Testis (tissue), 3 donors: ENCODE measurements around the gene PRR5. TPM values are rescaled to one million over a fixed set of nuclear protein-coding genes. Genes with fewer than 3 reads are reported as not detected.

ENCODE experiments used
- DNase-seq: peaks from one replicate; pipeline ENCODE4 v3.0.0-alpha.2; 2019
- H3K27ac ChIP-seq, 2 donors: fragments of 200-600 bp; sonication (generic); one replicate each; pipeline ENCODE4 v1.5.1; 2019
- H3K27me3 ChIP-seq: fragments of 200-600 bp; sonication (generic); one replicate; pipeline ENCODE4 v1.5.1; 2019
- H3K36me3 ChIP-seq: fragments of 200-600 bp; sonication (generic); one replicate; pipeline ENCODE4 v1.5.1; 2017; ENCODE audit warnings: low read depth; ENCODE audit errors: missing control alignments
- H3K4me1 ChIP-seq: fragments of 200-600 bp; sonication (generic); one replicate; pipeline ENCODE4 v1.5.1; 2019
- H3K4me3 ChIP-seq, 2 donors: fragments of 200-600 bp; sonication (generic); one replicate each; pipeline ENCODE4 v1.5.1; 2017 to 2019
- H3K9me3 ChIP-seq: fragments of 200-600 bp; sonication (generic); one replicate; pipeline ENCODE4 v1.5.1; 2017
- POLR2A ChIP-seq: fragments of 450-650 bp; IDR thresholded peaks from one replicate; pipeline ENCODE4 v1.6.1; 2017; ENCODE audit warnings: antibody characterized with exemption, mild to moderate bottlenecking, moderate library complexity
- WGBS, 2 donors: methylation state at CpG; one replicate each; pipeline ENCODE4 v1.1.5; 2018; 5-methylcytosine and 5-hydroxymethylcytosine counted together
- intact Hi-C: fragments of 100-400 bp; cut with DNase I; formaldehyde crosslinking; loops from one replicate; pipeline ENCODE4 v1.15.1; 2023; ENCODE audit warnings: low total_unique reads
- polyA plus RNA-seq: library from polyadenylated mRNA; stranded (reverse); fragments of 350-450 nt; fragmentation: Illumina TruSeq; extraction: RNeasy Lipid Tissue Mini Kit (QIAGEN cat#74804); gene quantifications from one replicate; pipeline ENCODE4 v1.2.3, GENCODE V29; 2014; ENCODE audit warnings: low read depth, low replicate concordance; ENCODE audit not compliant: insufficient read depth
- total RNA-seq, 2 donors: library from RNA; depleted of rRNA; stranded (reverse); fragments of >200 nt; gene quantifications; one replicate each; pipeline ENCODE4 v1.2.3, GENCODE V29; 2016
- TF ChIP-seq, protein P1 (sequence below), 3 experiments: fragments of 450-650 bp in 2 of 3; fragments of 200-600 bp in 1 of 3; sonication (generic) in 1 of 3; IDR thresholded peaks; one replicate each; pipeline ENCODE4 v1.5.1; 2016 to 2019; ENCODE audit warnings: antibody characterized with exemption in 3 of 3, mild to moderate bottlenecking in 2 of 3, moderate library complexity in 1 of 3

PRR5 gene
- total and polyA plus RNA-seq, 3 donors from 2014 or later = 20.2 to 50.4 (median 38.4) TPM

DNA sequence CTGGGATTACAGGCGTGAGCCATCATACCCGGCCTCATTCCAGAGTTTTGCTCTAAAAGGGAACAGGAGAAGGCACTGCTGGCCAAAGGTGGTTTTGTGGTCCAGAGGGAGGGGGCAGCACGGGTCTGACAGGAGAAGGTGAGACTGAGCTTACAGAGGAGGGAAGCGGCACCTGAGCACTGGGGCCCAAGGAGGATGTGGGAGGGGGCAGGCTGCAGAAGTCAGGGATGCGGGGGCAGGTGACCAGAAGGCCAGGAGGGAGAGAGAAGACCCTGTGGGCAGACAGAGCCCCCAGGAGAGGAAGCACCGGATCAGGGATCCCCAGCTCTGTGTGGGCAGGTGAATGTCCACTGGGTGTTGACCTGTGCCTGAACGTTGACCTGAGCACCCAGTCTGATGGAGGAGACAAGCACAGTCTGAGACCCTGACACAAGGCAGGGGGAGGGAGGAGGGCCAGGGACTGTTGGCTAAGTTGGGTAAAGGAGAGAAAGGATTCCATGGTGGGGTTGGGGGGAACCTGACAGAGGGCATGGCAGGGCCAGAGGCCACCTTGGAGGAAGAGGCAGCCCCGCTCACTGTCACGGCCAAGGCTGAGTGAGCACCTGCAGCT, 12.0 kb upstream of the PRR5 start:
- no peaks in the 10 kb centered on the region for H3K9me3 ChIP-seq
- H3K4me1 ChIP-seq = peaks cover 1% of the 10 kb centered on the region
- no peak for TF ChIP-seq POLR2A
- H3K4me3 ChIP-seq = no peak overlapping the region
- 85 to 92% methylated on average over 9 of the region's 9 CpGs for WGBS, 2 donors
- no peak overlapping the region for H3K27ac ChIP-seq
- no peak for DNase-seq
- intact Hi-C loops = no loop called here
- H3K36me3 ChIP-seq = no peaks in the 10 kb centered on the region
- H3K27me3 ChIP-seq = no peaks in the 10 kb centered on the region

DNA sequence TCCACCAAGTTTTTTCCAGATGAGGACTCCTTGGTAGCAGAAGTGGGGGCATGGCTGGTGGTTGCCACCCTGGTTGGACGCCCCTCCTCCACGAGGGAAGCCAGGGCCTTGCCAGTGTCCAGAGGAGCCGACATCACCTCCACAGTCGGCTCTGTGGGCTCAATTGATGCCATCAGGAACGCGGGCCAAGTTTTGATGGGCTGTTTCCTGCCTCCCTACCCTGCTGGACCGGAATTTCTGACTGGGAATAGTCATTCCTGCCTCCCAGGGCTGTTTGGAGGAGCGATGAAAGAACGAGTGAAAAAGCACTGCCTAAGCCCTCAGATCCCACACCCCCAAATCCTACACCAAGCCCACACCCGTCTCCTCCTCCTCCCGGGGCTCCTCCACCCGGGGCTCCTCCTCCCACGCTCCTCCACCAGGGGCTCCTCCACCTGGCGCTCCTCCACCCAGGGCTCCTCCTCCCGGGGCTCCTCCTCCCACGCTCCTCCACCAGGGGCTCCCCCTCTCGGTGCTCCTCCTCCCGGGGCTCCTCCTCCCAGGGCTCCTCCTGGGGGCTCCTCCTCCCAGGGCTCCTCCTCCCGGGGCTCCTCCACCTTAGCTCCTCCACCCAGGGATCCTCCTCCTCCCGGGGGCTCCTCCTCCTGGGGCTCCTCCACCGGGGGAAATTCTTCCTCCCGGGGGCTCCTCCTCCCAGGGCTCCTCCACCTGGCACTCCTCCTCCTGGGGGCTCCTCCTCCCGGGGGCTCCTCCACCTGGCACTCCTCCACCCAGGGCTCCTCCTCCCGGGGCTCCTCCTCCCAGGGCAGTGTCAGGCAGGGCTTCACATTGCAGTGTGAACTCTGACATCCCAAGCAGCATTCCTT, 10.0 kb upstream of the PRR5 start:
- no peaks in the 10 kb centered on the region for H3K36me3 ChIP-seq
- H3K4me1 ChIP-seq = no peaks in the 10 kb centered on the region
- no peak for DNase-seq
- no peak overlapping the region for H3K27ac ChIP-seq
- no peaks in the 10 kb centered on the region for H3K9me3 ChIP-seq
- intact Hi-C loops = no loop called here
- WGBS, 2 donors = 61 to 74% methylated on average over 24 of the region's 24 CpGs
- TF ChIP-seq, protein P1, sequence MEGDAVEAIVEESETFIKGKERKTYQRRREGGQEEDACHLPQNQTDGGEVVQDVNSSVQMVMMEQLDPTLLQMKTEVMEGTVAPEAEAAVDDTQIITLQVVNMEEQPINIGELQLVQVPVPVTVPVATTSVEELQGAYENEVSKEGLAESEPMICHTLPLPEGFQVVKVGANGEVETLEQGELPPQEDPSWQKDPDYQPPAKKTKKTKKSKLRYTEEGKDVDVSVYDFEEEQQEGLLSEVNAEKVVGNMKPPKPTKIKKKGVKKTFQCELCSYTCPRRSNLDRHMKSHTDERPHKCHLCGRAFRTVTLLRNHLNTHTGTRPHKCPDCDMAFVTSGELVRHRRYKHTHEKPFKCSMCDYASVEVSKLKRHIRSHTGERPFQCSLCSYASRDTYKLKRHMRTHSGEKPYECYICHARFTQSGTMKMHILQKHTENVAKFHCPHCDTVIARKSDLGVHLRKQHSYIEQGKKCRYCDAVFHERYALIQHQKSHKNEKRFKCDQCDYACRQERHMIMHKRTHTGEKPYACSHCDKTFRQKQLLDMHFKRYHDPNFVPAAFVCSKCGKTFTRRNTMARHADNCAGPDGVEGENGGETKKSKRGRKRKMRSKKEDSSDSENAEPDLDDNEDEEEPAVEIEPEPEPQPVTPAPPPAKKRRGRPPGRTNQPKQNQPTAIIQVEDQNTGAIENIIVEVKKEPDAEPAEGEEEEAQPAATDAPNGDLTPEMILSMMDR (IDR thresholded peaks at IDR 0.05) = no peak
- TF ChIP-seq POLR2A = no peak
- H3K27me3 ChIP-seq = no peaks in the 10 kb centered on the region
- no peak overlapping the region for H3K4me3 ChIP-seq

DNA sequence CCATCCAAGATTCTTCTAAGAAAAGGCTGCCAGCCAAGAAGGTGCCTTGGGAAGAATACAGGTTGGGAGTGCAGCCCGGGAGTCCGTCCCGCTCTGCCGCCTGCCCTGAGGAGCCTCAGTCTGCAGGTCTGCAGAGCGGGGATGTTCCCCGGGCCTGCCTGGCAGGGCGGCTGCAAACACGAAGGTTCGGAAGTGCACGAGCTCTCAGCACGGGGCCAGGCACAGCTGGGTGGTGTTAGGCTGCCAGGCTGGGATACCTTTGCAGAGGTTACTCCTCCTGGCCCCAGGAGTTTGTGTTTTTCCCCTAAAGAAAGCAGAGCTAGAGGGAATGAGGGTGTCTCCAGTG, 9.4 kb upstream of the PRR5 start:
- intact Hi-C loops = no loop called here
- Histone ChIP-seq H3K27ac (no peak overlapping the region), H3K27me3 (no peaks in the 10 kb centered on the region), H3K4me3 (no peak overlapping the region), H3K9me3 (no peaks in the 10 kb centered on the region), H3K4me1 (no peaks in the 10 kb centered on the region), H3K36me3 (no peaks in the 10 kb centered on the region)
- 80 to 89% methylated on average over 5 to 11 of the region's 11 CpGs for WGBS, 2 donors
- no peak for TF ChIP-seq POLR2A
- TF ChIP-seq, protein P1 (IDR thresholded peaks at IDR 0.05) = no peak
- no peak for DNase-seq

GRCh38 chr22:44693145-44693544, 8.9 kb upstream of the PRR5 start:
- no peak overlapping the region for H3K27ac ChIP-seq
- WGBS, 2 donors = 65 to 80% methylated on average over 3 to 4 of the region's 4 CpGs
- intact Hi-C loops = no loop called here

GRCh38 chr22:44693756-44694155, 8.2 kb upstream of the PRR5 start:
- 84 to 88% methylated on average over 9 of the region's 9 CpGs for WGBS, 2 donors

More at GRCh38 chr22:44693145-44693544, 8.9 kb upstream of the PRR5 start:
- DNase-seq = no peak
- H3K4me3 ChIP-seq = no peak overlapping the region
- no peaks in the 10 kb centered on the region for H3K4me1 ChIP-seq
- no peaks in the 10 kb centered on the region for H3K36me3 ChIP-seq
- no peaks in the 10 kb centered on the region for H3K9me3 ChIP-seq
- no peaks in the 10 kb centered on the region for H3K27me3 ChIP-seq
- TF ChIP-seq, protein P1 (IDR thresholded peaks at IDR 0.05) = no peak
- TF ChIP-seq POLR2A = no peak

More at GRCh38 chr22:44693756-44694155, 8.2 kb upstream of the PRR5 start:
- H3K27me3 ChIP-seq = no peaks in the 10 kb centered on the region
- H3K4me3 ChIP-seq = no peak overlapping the region
- no peak overlapping the region for H3K27ac ChIP-seq
- DNase-seq = no peak
- TF ChIP-seq, protein P1 (IDR thresholded peaks at IDR 0.05) = no peak
- TF ChIP-seq POLR2A = no peak
- H3K4me1 ChIP-seq = peaks cover 6% of the 10 kb centered on the region
- H3K36me3 ChIP-seq = no peaks in the 10 kb centered on the region
- H3K9me3 ChIP-seq = no peaks in the 10 kb centered on the region
- intact Hi-C loops = no loop called here
